GM18507 (cell line): Measurements from ENCODE around the gene CIRBP.
"Not testable (repeated sequence)": the region's sequence is repeated elsewhere in the genome, so short reads cannot be mapped to it uniquely, and the experiment has no call there.

Experiments used
- DNase-seq: peaks from one replicate; pipeline ENCODE4 v3.0.0; 2011; ENCODE audit warnings: low read depth; ENCODE audit not compliant: insufficient read length; ENCODE audit errors: extremely low spot score
- FAIRE-seq: peaks from 2 replicates; lab custom pipeline; 2011; peaks lifted over from hg19 to GRCh38; lab: Jason Lieb, UNC

CIRBP gene

DNA sequence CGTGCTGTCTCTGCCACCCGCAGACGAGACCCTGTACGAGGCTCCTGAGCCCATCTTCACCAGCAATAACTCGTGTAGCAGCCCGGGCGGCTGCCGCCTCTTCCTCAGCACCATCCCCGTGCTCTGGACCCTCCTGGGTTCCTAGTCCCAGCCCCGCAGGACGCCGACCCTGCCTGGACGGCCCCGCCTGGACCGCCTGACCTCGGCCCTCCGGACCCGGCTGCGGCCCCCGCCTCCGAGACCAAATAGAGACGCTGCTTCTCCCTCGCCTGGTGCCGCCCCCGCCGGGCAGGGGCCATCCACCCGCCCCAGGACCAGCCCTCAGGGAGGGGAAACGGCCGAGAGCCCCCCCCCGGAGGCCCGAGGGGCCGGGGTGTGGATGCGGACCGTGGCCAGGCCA lies 30.7 kb downstream of the CIRBP start:
- DNase-seq (no peak), FAIRE-seq (no peak)

GRCh38 chr19:1300744-1301490 lies 31.8 kb downstream of the CIRBP start:
- DNase-seq (no peak), FAIRE-seq (no peak)

GRCh38 chr19:1302533-1303239 lies 33.6 kb downstream of the CIRBP start:
- DNase-seq: no peak
- no peak for FAIRE-seq

DNA sequence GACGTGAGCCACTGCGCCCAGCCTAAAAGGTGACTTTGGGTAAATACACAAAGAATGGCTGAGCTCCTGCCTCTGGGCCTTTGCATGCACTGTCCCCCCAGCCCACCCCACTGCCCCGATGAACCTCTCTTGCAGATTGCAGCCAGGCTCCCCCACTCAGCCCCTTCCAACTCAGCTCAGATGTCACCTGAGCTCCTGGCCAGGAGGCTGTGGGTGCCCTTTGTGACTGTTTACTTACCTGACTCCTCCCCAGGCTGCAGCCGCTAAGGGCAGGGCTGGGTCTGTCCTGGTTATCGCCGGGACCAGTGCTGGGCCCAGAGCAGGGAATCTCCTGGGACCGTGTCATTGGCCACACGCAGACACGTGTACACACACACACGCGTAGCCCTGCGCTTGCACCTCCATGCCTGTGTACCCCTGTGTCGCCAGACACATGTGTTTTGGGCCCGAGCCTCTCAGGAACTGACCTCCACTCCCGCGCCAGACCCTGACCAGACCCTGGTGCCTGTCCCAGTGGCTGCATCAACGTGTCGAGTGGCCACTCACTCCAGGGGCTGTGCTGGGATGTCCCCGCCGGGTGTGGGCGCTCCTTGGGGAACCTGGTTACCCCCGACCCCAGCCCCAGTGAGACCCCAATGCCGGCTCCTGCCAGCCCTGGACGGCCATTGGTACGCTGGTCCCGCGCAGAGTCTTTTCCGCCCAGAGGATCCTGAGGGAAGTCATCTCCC lies 35.2 kb downstream of the CIRBP start:
- DNase-seq (no peak), FAIRE-seq (no peak)

DNA sequence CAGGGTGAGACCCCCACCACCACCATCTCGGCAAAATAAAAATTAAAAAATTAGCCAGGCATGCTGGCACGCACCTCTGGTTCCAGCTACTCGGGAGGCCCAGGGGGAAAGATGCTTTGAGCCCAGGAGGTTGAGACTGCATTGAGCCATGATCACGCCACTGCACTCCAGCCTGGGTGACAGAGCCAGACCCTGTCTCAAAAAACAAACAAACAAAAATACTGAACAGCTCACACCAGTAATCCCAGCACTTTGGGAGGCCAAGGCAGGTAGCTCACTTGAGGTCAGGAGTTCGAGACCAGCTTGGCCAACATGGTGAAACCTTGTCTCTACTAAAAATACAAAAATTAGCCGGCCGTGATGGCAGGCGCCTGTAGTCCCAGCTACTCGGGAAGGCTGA lies 36.2 kb downstream of the CIRBP start:
- not testable (repeated sequence) for DNase-seq, FAIRE-seq

DNA sequence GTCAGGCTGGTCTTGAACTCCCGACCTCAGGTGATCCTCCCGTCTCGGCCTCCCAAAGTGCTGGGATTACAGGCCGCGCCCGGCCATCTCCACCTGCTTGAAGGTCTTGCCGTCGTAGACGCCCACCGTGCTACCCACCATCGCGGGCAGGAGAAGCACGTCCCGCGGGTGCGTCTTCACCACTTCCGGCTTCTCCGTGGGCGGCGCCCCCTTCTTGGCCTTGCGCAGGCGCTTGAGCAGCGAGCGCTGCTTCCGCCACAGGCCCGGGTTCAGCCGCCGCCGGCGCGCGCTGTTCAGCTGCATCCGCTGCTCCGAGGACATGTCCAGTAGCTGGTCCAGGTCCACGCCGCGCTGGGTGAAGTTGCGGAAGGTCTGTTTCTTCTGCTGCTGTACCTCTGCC lies 38.2 kb downstream of the CIRBP start:
- FAIRE-seq (no peak), DNase-seq (no peak)

DNA sequence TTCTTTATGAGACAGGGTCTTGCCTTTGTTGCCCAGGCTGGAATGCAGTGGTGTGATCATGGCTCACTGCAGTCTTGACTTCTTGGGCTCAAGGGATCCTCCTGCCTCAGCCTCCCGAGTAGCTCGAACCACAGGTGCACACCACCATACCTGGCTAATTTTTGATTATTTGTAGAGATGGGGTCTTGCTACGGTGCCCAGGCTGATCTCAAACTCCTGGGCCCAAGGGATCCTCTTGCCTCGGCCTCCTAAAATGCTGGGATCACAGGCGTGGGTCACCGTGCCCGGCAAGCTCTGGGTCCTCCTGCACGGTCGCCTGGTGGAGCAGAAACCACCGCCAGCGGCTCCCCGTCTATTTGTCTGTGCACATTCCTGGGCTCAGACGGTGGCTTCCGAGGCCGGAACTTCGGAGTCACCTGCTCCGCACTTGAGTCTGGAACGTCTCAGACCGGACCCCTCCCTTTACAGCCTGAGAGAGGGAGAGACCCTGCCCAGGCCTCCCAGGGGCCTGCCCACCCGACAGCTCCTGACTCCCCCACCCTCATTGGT lies 38.7 kb downstream of the CIRBP start:
- FAIRE-seq (no peak), DNase-seq (no peak)

DNA sequence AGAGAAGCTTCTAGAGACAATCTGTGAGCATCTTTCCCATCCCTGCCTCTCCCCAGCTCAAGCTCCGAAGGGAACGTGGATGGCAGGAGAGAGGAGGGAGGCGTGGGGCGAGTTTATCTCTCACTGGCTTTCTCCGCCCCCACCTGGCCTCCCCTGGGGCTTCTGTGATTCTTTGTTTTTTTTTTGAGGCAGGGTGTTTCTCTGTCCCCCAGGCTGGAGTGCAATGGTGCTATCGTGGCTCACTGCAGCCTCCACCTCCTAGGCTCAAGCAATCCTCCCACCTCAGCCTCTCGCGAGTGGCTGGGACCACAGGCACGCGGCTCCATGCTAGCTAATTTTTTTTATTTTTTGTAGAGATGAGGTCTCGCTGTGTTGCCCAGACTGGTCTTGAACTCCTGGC lies 39.6 kb downstream of the CIRBP start:
- DNase-seq (no peak), FAIRE-seq (no peak)

- DNase-seq: no peak
- FAIRE-seq: no peak
Observed at GRCh38 chr19:1309977-1310852, 41.1 kb downstream of the CIRBP start.

- FAIRE-seq: no peak
- no peak for DNase-seq
Observed at GRCh38 chr19:1310853-1311180, 41.7 kb downstream of the CIRBP start.

- no peak for FAIRE-seq
- DNase-seq: no peak
Observed at GRCh38 chr19:1311543-1312091, 42.5 kb downstream of the CIRBP start.

DNA sequence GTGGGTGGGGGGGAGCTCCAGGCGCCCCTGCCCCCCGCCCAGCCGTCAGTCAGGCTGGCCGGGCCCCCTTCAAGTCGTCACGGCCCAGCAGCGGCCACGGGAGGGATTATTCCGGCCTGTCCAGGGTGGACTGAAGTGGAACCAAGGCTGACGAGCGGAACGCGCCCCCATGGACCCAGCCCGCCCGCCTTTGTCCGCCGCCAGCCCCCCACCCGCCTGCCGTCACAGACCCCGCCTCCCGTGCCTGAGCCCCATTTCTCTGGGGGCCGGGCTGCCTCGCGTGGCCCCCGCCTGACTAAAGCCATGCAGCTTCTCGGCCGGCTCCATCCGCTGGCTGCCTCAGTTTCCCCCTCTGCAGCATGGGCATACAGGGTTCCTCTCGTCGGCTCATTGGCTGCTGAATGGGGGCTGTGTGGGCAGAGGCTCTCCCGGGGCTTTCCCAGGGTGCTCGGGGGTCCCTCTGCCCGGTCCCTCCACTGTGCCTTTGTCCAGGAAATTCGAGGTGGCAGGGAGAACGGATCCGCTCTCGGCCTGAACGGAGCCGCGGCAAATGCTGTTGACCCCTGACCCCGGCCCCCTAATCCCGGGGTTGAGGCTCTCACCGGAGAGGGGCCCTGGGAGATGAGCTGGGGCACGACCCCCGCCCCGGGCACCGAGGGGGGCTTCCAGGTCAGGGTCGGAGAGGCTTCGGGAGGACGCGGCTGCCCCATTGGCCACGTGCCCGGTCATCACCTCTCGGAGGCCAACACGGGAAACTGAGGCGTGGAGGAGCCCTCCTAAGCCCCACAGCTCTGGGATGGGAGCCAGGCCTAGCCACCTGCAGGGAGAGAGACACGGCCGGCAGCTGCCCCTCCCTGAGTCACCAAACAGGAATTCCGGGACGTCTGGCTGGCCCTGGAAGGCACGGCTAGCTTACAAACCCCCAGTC lies 43.9 kb downstream of the CIRBP start:
- DNase-seq (no peak), FAIRE-seq (no peak)

- DNase-seq (no peak), FAIRE-seq (no peak)
Observed at GRCh38 chr19:1313695-1314613, 44.8 kb downstream of the CIRBP start.

DNA sequence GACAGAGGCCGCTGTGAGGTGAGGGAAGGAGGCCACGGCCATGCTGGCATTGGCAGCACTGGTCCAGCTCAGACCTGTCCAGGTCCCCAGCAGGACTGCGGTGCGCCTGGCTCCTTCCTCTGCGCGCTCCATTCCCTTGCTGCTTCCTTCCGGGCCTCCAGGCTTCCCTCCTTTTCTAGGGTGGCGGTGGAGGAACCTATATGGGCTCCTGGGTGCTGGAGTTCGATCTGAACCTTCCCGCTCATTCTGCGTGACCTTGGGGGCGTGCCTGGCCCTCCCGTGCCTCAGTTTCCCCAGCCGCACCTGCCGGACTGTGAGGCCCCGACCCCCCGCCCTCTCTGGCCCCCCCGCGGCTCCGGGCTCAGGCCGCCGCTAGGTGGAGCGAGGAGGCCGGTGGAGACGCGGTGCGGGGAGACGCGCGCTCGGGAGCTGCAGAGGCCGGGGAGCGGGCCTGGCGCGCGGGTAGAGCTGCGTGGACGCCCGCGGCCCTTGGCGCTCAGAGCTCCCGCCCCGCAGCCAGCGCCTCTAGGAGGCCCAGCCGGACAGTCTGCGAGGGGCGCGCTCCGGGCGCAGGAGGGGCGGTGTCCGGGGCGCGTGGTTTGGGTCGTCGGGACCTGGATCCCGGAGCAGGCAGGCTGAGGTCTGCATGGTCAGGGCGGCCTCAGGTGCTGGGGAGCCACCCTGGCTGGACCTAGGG lies 46.5 kb downstream of the CIRBP start:
- FAIRE-seq: no peak

DNA sequence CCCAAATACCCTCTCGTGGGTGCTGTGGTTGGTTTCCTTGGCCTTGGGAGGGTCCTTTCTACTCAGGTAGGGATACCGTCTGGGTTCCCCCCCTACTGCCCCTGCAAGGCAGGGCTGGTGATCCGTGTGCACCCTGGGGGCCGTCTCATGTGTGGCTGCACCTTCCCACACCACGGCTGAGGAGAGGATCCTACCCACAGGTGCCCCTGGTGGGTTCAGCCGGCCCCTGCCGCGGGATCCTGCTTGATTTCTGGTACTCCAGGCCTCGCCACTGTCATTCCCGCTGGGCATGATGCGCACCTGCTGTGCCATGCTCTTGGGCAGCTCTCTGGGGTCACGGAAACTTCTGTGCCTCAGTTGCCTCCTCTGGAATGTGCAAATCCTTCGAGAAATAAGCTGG lies 47.3 kb downstream of the CIRBP start:
- FAIRE-seq (no peak), DNase-seq (no peak)

More for the DNA sequence above, 46.5 kb downstream of the CIRBP start:
- peak; percentile 70 for DNase-seq

- no peak for DNase-seq
- no peak for FAIRE-seq
Observed at GRCh38 chr19:1317274-1318003, 48.3 kb downstream of the CIRBP start.
